HCT116 (cell line): ENCODE results near the gene PRICKLE1. TPM values are rescaled to one million over a fixed set of nuclear protein-coding genes. Genes with fewer than 3 reads are reported as not detected.

Experiments
- ATAC-seq: fragments of 200-7000 bp; cut with Tn5 transposase; 2 replicates; pipeline ENCODE4 v1.9.1; 2020; ENCODE audit warnings: mild to moderate bottlenecking, moderate library complexity
- BruUV-seq: library from RNA; stranded (reverse); fragments of 400-500 nt; replicated peaks from 2 replicates; lab custom pipeline; 2021; lab: Mats Ljungman, UMichigan
- CTCF ChIA-PET: fragments of 300-600 bp; sonication (Branson Sonifier 250); formaldehyde crosslinking; loops from one replicate; lab custom pipeline; 2021; ENCODE audit warnings: antibody characterized with exemption; lab: Charles Lee
- POLR2A ChIA-PET: fragments of 300-600, 350-600 bp; sonication (Branson Sonifier 250); formaldehyde crosslinking; loops from one replicate; lab custom pipeline; 2021; ENCODE audit warnings: antibody characterized with exemption; lab: Charles Lee
- RAD21 ChIA-PET, 2 experiments: fragments of 300-600 bp; sonication (Branson Sonifier 250); formaldehyde crosslinking; loops; one replicate each; lab custom pipeline; 2023; ENCODE audit warnings: low total read pairs in 2 of 2; ENCODE audit not compliant: uncharacterized antibody in 2 of 2, unreplicated experiment in 2 of 2, low non-redundant PET in 1 of 2; lab: Charles Lee
- DNase-seq: peaks from one replicate; pipeline ENCODE4 v3.0.0-alpha.2; 2010; ENCODE audit warnings: low read depth, low spot score
- H2AFZ ChIP-seq: fragments of 200-600 bp; shearing (Covaris generic), sonication (generic); 2 replicates; pipeline ENCODE4 v1.6.1; 2017; ENCODE audit warnings: low read depth, mixed run types, mixed read lengths, antibody characterized with exemption, low read length; ENCODE audit not compliant: poor library complexity, severe bottlenecking
- H3K27ac ChIP-seq: 2 replicates; pipeline ENCODE4 v1.5.1; 2012; ENCODE audit warnings: low read depth, low read length
- H3K27me3 ChIP-seq: fragments of 200-600 bp; sonication (generic); 2 replicates; pipeline ENCODE4 v1.6.1; 2016; ENCODE audit warnings: mixed run types, low read length, mixed read lengths; ENCODE audit not compliant: insufficient read depth
- H3K36me3 ChIP-seq, 2 experiments: fragments of 200-500 bp in 1 of 2; fragments of 200-600 bp in 1 of 2; sonication (Bioruptor generic) in 1 of 2; sonication (generic) in 1 of 2; 2 replicates each; pipeline versions ENCODE4 v1.5.1 to v1.6.1; 2014 to 2016; ENCODE audit warnings: low read length in 2 of 2, inconsistent platforms in 1 of 2, mixed read lengths in 1 of 2, mixed run types in 1 of 2; ENCODE audit not compliant: insufficient read depth in 2 of 2, control insufficient read depth in 1 of 2
- H3K4me1 ChIP-seq, 2 experiments: fragments of 200-600 bp in 1 of 2; sonication (generic) in 1 of 2; 2 replicates each; pipeline versions ENCODE4 v1.5.1 to v1.6.1; 2012 to 2017; ENCODE audit warnings: low read length in 2 of 2, inconsistent platforms in 1 of 2, mild to moderate bottlenecking in 1 of 2, mixed read lengths in 1 of 2, mixed run types in 1 of 2, moderate library complexity in 1 of 2; ENCODE audit not compliant: insufficient read depth in 2 of 2, control insufficient read depth in 1 of 2
- H3K4me2 ChIP-seq: fragments of 200-600 bp; sonication (generic); 2 replicates; pipeline ENCODE4 v1.6.1; 2017; ENCODE audit warnings: mixed run types, low read length, mixed read lengths
- H3K4me3 ChIP-seq, 2 experiments: fragments of 200-600 bp in 1 of 2; sonication (generic) in 1 of 2; replicated peaks in 1 of 2; 2 replicates each; pipeline ENCODE4 v1.5.1; 2011 to 2016; ENCODE audit warnings: low read length in 2 of 2, control low read depth in 1 of 2, low read depth in 1 of 2, mild to moderate bottlenecking in 1 of 2, mixed read lengths in 1 of 2, mixed run types in 1 of 2
- H3K79me2 ChIP-seq: fragments of 200-600 bp; sonication (generic); 2 replicates; pipeline ENCODE4 v1.6.1; 2017; ENCODE audit warnings: mild to moderate bottlenecking, mixed run types, low read length, moderate library complexity, mixed read lengths; ENCODE audit not compliant: insufficient read depth
- H3K9ac ChIP-seq: fragments of 200-600 bp; sonication (generic); 2 replicates; pipeline ENCODE4 v1.6.1; 2016; ENCODE audit warnings: low read length, mixed read lengths
- H3K9me2 ChIP-seq: fragments of 200-600 bp; sonication (generic), shearing (Covaris generic); 2 replicates; pipeline ENCODE4 v1.6.1; 2017; ENCODE audit warnings: mixed run types, mild to moderate bottlenecking, moderate library complexity; ENCODE audit not compliant: insufficient read depth
- H3K9me3 ChIP-seq, 2 experiments: fragments of 200-500 bp in 1 of 2; fragments of 200-600 bp in 1 of 2; sonication (Bioruptor generic) in 1 of 2; sonication (generic) in 1 of 2; 2 replicates each; pipeline ENCODE4 v1.6.1; 2014 to 2017; ENCODE audit warnings: low read length in 2 of 2, mixed read lengths in 2 of 2, inconsistent platforms in 1 of 2, low read depth in 1 of 2, mild to moderate bottlenecking in 1 of 2, mixed run types in 1 of 2, moderate library complexity in 1 of 2; ENCODE audit not compliant: control insufficient read depth in 1 of 2, insufficient read depth in 1 of 2
- H4K20me1 ChIP-seq: fragments of 200-600 bp; sonication (generic), shearing (Covaris generic); 2 replicates; pipeline ENCODE4 v1.6.1; 2017; ENCODE audit warnings: mixed run types, mild to moderate bottlenecking, moderate library complexity; ENCODE audit not compliant: insufficient read depth
- CBX3 ChIP-seq: IDR thresholded peaks from 2 replicates; pipeline ENCODE4 v1.6.1; 2012; ENCODE audit warnings: low read depth
- EGR1 ChIP-seq: IDR thresholded peaks from 2 replicates; pipeline ENCODE4 v1.6.1; 2012; ENCODE audit warnings: low read depth
- EZH2 ChIP-seq: fragments of 200-600 bp; sonication (generic); IDR thresholded peaks from 2 replicates; pipeline ENCODE4 v1.6.1; 2017; ENCODE audit warnings: antibody characterized with exemption, mixed run types
- EZH2phosphoT487 ChIP-seq: fragments of 200-600 bp; IDR thresholded peaks from 2 replicates; pipeline ENCODE4 v1.6.1; 2018; ENCODE audit warnings: antibody characterized with exemption, borderline replicate concordance
- POLR2AphosphoS5 ChIP-seq: IDR thresholded peaks from 2 replicates; pipeline ENCODE4 v1.6.1; 2011; ENCODE audit warnings: mild to moderate bottlenecking, low read depth, low read length, moderate library complexity
- RAD21 ChIP-seq: IDR thresholded peaks from 2 replicates; pipeline ENCODE4 v1.6.1; 2012; ENCODE audit warnings: low read depth, mild to moderate bottlenecking
- SIN3A ChIP-seq: IDR thresholded peaks from 2 replicates; pipeline ENCODE4 v1.6.1; 2012; ENCODE audit warnings: low read depth
- SP1 ChIP-seq: IDR thresholded peaks from 2 replicates; pipeline ENCODE4 v1.6.1; 2012; ENCODE audit warnings: low read depth
- SRF ChIP-seq: IDR thresholded peaks from 2 replicates; pipeline ENCODE4 v1.6.1; 2012; ENCODE audit warnings: low read depth
- YY1 ChIP-seq: IDR thresholded peaks from 2 replicates; pipeline ENCODE4 v1.6.1; 2011; ENCODE audit warnings: low read length, low read depth, moderate library complexity, mild to moderate bottlenecking; ENCODE audit not compliant: insufficient replicate concordance; ENCODE audit errors: extremely low read depth
- ZNF274 ChIP-seq: fragments of 200-500 bp; sonication (Bioruptor generic); IDR thresholded peaks from 2 replicates; pipeline ENCODE4 v1.6.1; 2014; ENCODE audit warnings: mild to moderate bottlenecking, low read depth, low read length, inconsistent platforms
- intact Hi-C: fragments of 100-400 bp; cut with micrococcal nuclease; formaldehyde crosslinking; loops from 2 replicates; pipeline ENCODE4 v1.10.0; 2022
- total RNA-seq: library from RNA; stranded (reverse); gene quantifications from one replicate; pipeline ENCODE4 v1.2.1, GENCODE V29; 2021; ENCODE audit not compliant: unreplicated experiment
- TF ChIP-seq, protein P1 (sequence below): IDR thresholded peaks from 2 replicates; pipeline ENCODE4 v1.6.1; 2011; ENCODE audit warnings: mild to moderate bottlenecking, low read length, moderate library complexity; ENCODE audit not compliant: insufficient replicate concordance; ENCODE audit errors: extremely low read depth
- TF ChIP-seq, protein P2 (sequence below): IDR thresholded peaks from 2 replicates; pipeline ENCODE4 v1.6.1; 2012; ENCODE audit warnings: low read depth

The PRICKLE1 gene
- total RNA-seq, 1 experiment from 2014 or later, result 1.3 TPM

GRCh38 chr12:42473561-42473960 is 116.0 kb downstream of the PRICKLE1 start:
- ChIA-PET CTCF (interaction anchor here (0.9 kb wide), 1 partner anchor 9 kb away, joined by 4 read pairs; no protein-coding TSS in a partner anchor), RAD21 (no interaction called here), POLR2A (no interaction called here)
- DNase-seq (no peak), ATAC-seq (no peak)
- H3K27me3 ChIP-seq, result no peaks in the 10 kb centered on the region
- H3K4me2 ChIP-seq, result no peak overlapping the region
- no peak for TF ChIP-seq ZNF274
- TF ChIP-seq YY1, result no peak
- TF ChIP-seq RAD21, result no peak
- no peak for TF ChIP-seq EZH2phosphoT487
- TF ChIP-seq, protein P1, sequence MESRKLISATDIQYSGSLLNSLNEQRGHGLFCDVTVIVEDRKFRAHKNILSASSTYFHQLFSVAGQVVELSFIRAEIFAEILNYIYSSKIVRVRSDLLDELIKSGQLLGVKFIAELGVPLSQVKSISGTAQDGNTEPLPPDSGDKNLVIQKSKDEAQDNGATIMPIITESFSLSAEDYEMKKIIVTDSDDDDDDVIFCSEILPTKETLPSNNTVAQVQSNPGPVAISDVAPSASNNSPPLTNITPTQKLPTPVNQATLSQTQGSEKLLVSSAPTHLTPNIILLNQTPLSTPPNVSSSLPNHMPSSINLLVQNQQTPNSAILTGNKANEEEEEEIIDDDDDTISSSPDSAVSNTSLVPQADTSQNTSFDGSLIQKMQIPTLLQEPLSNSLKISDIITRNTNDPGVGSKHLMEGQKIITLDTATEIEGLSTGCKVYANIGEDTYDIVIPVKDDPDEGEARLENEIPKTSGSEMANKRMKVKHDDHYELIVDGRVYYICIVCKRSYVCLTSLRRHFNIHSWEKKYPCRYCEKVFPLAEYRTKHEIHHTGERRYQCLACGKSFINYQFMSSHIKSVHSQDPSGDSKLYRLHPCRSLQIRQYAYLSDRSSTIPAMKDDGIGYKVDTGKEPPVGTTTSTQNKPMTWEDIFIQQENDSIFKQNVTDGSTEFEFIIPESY, result no peak
- TF ChIP-seq SP1, result no peak
- TF ChIP-seq SIN3A, result no peak
- TF ChIP-seq EZH2, result no peak
- intact Hi-C loops, result no loop called here
- H3K36me3 ChIP-seq, result no peaks in the 10 kb centered on the region
- no peak overlapping the region for H2AFZ ChIP-seq
- H3K4me3 ChIP-seq, result no peak overlapping the region
- H3K9me2 ChIP-seq, result no peaks in the 10 kb centered on the region
- peaks cover 14 to 28% of the 10 kb centered on the region in 2 experiments for H3K4me1 ChIP-seq
- no peaks in the 10 kb centered on the region for H3K79me2 ChIP-seq
- H3K27ac ChIP-seq, result no peak overlapping the region
- no peaks in the 10 kb centered on the region for H4K20me1 ChIP-seq
- no TSS peak for BruUV-seq
- H3K9me3 ChIP-seq, result no peaks in the 10 kb centered on the region
- no peak overlapping the region for H3K9ac ChIP-seq

- intact Hi-C loops, result no loop called here
- Histone ChIP-seq H3K4me1 (peaks cover 14 to 28% of the 10 kb centered on the region in 2 experiments), H3K27me3 (no peaks in the 10 kb centered on the region), H2AFZ (no peak overlapping the region), H3K4me2 (no peak overlapping the region), H3K27ac (no peak overlapping the region), H3K4me3 (no peak overlapping the region), H3K9me3 (no peaks in the 10 kb centered on the region), H3K36me3 (no peaks in the 10 kb centered on the region), H3K9ac (no peak overlapping the region), H4K20me1 (no peaks in the 10 kb centered on the region), H3K79me2 (no peaks in the 10 kb centered on the region), H3K9me2 (no peaks in the 10 kb centered on the region)
- POLR2A ChIA-PET, result no interaction called here
- RAD21 ChIA-PET, result no interaction called here
- ATAC-seq (no peak), DNase-seq (no peak)
- CTCF ChIA-PET, result no interaction called here
- no TSS peak for BruUV-seq
- TF ChIP-seq ZNF274 (no peak), CBX3 (no peak), POLR2AphosphoS5 (no peak), EGR1 (no peak), EZH2phosphoT487 (no peak), SRF (no peak)
- TF ChIP-seq, protein P1, result no peak
- TF ChIP-seq, protein P2, sequence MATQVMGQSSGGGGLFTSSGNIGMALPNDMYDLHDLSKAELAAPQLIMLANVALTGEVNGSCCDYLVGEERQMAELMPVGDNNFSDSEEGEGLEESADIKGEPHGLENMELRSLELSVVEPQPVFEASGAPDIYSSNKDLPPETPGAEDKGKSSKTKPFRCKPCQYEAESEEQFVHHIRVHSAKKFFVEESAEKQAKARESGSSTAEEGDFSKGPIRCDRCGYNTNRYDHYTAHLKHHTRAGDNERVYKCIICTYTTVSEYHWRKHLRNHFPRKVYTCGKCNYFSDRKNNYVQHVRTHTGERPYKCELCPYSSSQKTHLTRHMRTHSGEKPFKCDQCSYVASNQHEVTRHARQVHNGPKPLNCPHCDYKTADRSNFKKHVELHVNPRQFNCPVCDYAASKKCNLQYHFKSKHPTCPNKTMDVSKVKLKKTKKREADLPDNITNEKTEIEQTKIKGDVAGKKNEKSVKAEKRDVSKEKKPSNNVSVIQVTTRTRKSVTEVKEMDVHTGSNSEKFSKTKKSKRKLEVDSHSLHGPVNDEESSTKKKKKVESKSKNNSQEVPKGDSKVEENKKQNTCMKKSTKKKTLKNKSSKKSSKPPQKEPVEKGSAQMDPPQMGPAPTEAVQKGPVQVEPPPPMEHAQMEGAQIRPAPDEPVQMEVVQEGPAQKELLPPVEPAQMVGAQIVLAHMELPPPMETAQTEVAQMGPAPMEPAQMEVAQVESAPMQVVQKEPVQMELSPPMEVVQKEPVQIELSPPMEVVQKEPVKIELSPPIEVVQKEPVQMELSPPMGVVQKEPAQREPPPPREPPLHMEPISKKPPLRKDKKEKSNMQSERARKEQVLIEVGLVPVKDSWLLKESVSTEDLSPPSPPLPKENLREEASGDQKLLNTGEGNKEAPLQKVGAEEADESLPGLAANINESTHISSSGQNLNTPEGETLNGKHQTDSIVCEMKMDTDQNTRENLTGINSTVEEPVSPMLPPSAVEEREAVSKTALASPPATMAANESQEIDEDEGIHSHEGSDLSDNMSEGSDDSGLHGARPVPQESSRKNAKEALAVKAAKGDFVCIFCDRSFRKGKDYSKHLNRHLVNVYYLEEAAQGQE, result no peak
Observed at GRCh38 chr12:42473130-42473529, 116.4 kb downstream of the PRICKLE1 start.
